Fibroblast of lung (primary cell): ENCODE measurements around the gene FDXR. TPM values are rescaled to one million over a fixed set of nuclear protein-coding genes. Genes with fewer than 3 reads are reported as not detected.

Source experiments
- DNase-seq, 2 donors: peaks; one replicate each; pipeline versions ENCODE4 v3.0.0 to v3.0.0-alpha.2; 2010; ENCODE audit warnings: low read depth in 2 of 2
- H2AFZ ChIP-seq: 2 replicates; pipeline ENCODE4 v1.5.1; 2012; ENCODE audit warnings: low read length, control low read depth, inconsistent platforms
- H3K27ac ChIP-seq: 2 replicates; pipeline ENCODE4 v1.5.1; 2011; ENCODE audit warnings: low read length, control low read depth; ENCODE audit not compliant: insufficient read depth
- H3K27me3 ChIP-seq: 2 replicates; pipeline ENCODE4 v1.5.1; 2011; ENCODE audit warnings: mild to moderate bottlenecking, low read length; ENCODE audit not compliant: control insufficient read depth, insufficient read depth
- H3K36me3 ChIP-seq: 2 replicates; pipeline ENCODE4 v1.5.1; 2011; ENCODE audit warnings: low read length; ENCODE audit not compliant: control insufficient read depth, insufficient read depth
- H3K4me1 ChIP-seq: 2 replicates; pipeline ENCODE4 v1.5.1; 2011; ENCODE audit warnings: low read length; ENCODE audit not compliant: control insufficient read depth, insufficient read depth; ENCODE audit errors: extremely low read depth
- H3K4me2 ChIP-seq: 2 replicates; pipeline ENCODE4 v1.5.1; 2011; ENCODE audit warnings: low read length, control low read depth; ENCODE audit not compliant: insufficient read depth; ENCODE audit errors: extremely low read depth
- H3K4me3 ChIP-seq, 4 experiments: fragments of 200-600 bp in 1 of 4; sonication (generic) in 1 of 4; replicated peaks in 1 of 4; 2 replicates each; pipeline ENCODE4 v1.5.1; 2011 to 2016; ENCODE audit warnings: low read length in 4 of 4, low read depth in 3 of 4, mild to moderate bottlenecking in 3 of 4, control low read depth in 2 of 4, inconsistent platforms in 1 of 4, mixed read lengths in 1 of 4; ENCODE audit not compliant: insufficient read depth in 1 of 4; ENCODE audit errors: control extremely low read depth in 1 of 4
- H3K79me2 ChIP-seq: 2 replicates; pipeline ENCODE4 v1.5.1; 2012; ENCODE audit warnings: mild to moderate bottlenecking, low read length, inconsistent platforms; ENCODE audit not compliant: control insufficient read depth, insufficient read depth
- H3K9ac ChIP-seq: 2 replicates; pipeline ENCODE4 v1.5.1; 2011; ENCODE audit warnings: mild to moderate bottlenecking, low read length, control low read depth; ENCODE audit not compliant: insufficient read depth
- H3K9me3 ChIP-seq: 2 replicates; pipeline ENCODE4 v1.5.1; 2012; ENCODE audit warnings: low read depth, low read length; ENCODE audit not compliant: control insufficient read depth, insufficient read depth
- H4K20me1 ChIP-seq: 2 replicates; pipeline ENCODE4 v1.5.1; 2011; ENCODE audit warnings: low read length; ENCODE audit not compliant: control insufficient read depth, insufficient read depth; ENCODE audit errors: extremely low read depth
- EZH2 ChIP-seq: IDR thresholded peaks from 2 replicates; pipeline ENCODE4 v1.5.1; 2012; ENCODE audit warnings: low read length, control low read depth, mild to moderate bottlenecking; ENCODE audit errors: missing control alignments
- polyA plus RNA-seq, 2 donors: library from polyadenylated mRNA; depleted of rRNA in 1 of 2; stranded (reverse) in 1 of 2; unstranded in 1 of 2; fragments of >200 nt; gene quantifications; 2 replicates each; pipeline ENCODE4 v1.2.1, GENCODE V29; 2011 to 2012; ENCODE audit warnings: missing spikeins in 1 of 2
- total RNA-seq: library from RNA; depleted of rRNA; stranded (reverse); fragments of >200 nt; gene quantifications from 2 replicates; pipeline ENCODE4 v1.2.1, GENCODE V29; 2014
- TF ChIP-seq, protein P1 (sequence below), 2 donors: IDR thresholded peaks in 1 of 2; conservative IDR thresholded peaks in 1 of 2; 1 replicate in 1 of 2; 2 replicates in 1 of 2; pipeline ENCODE4 v1.5.1; 2011 to 2012; ENCODE audit warnings: low read length in 2 of 2, control low read depth in 1 of 2, inconsistent platforms in 1 of 2, low read depth in 1 of 2, mild to moderate bottlenecking in 1 of 2

The FDXR gene
- total and polyA plus RNA-seq, 2 donors (not counting 1 experiment from before 2014, with no cell fraction given), result 6.8 to 71.0 TPM

DNA sequence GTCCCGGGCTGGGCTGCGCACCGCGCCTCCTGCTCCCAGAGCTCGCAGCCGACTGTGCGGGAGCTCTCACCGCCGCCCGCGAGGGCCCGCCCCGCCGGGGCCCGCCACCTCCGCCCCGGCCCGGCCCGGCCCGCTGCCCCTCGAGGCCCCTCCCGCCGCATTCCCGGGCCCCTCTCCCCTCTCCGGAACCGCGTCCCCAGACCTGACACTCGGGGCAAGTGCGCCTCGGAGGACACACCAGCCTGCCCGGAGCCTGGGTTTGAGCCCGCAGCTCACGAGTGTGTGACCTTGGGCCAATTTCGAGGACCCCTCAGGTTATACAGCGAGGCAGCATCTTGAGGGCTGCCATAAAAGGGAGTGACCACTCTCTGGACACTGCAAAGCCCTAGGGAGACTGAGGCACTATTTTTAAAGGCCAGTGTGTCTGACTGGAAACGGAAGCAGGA is 11.1 kb downstream of the FDXR start:
- Histone ChIP-seq H3K36me3 (peaks cover 2% of the 10 kb centered on the region), H3K4me2 (peak overlapping the region; percentile 13), H3K79me2 (no peaks in the 10 kb centered on the region), H3K4me3 (no peak overlapping the region), H3K9ac (no peak overlapping the region), H4K20me1 (no peaks in the 10 kb centered on the region), H2AFZ (no peak overlapping the region), H3K27ac (no peak overlapping the region), H3K27me3 (peaks cover 45% of the 10 kb centered on the region), H3K4me1 (no peaks in the 10 kb centered on the region), H3K9me3 (no peaks in the 10 kb centered on the region)
- DNase-seq, result no peak
- TF ChIP-seq, protein P1, sequence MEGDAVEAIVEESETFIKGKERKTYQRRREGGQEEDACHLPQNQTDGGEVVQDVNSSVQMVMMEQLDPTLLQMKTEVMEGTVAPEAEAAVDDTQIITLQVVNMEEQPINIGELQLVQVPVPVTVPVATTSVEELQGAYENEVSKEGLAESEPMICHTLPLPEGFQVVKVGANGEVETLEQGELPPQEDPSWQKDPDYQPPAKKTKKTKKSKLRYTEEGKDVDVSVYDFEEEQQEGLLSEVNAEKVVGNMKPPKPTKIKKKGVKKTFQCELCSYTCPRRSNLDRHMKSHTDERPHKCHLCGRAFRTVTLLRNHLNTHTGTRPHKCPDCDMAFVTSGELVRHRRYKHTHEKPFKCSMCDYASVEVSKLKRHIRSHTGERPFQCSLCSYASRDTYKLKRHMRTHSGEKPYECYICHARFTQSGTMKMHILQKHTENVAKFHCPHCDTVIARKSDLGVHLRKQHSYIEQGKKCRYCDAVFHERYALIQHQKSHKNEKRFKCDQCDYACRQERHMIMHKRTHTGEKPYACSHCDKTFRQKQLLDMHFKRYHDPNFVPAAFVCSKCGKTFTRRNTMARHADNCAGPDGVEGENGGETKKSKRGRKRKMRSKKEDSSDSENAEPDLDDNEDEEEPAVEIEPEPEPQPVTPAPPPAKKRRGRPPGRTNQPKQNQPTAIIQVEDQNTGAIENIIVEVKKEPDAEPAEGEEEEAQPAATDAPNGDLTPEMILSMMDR (conservative IDR thresholded peaks at IDR 0.05 in 1 of 2, IDR thresholded peaks at IDR 0.05 in 1 of 2; ENCODE audit: low read depth in 1 of 2, low read length in 2 of 2), result no peak
- TF ChIP-seq EZH2, result peak; percentile 100

GRCh38 chr17:74860872-74861661 is 11.7 kb downstream of the FDXR start:
- H4K20me1 ChIP-seq, result no peaks in the 10 kb centered on the region
- no peak overlapping the region for H2AFZ ChIP-seq
- H3K9me3 ChIP-seq, result no peaks in the 10 kb centered on the region
- peak; percentile 87 for TF ChIP-seq EZH2
- TF ChIP-seq, protein P1 (conservative IDR thresholded peaks at IDR 0.05 in 1 of 2, IDR thresholded peaks at IDR 0.05 in 1 of 2; ENCODE audit: low read depth in 1 of 2, low read length in 2 of 2), result no peak
- no peak overlapping the region for H3K9ac ChIP-seq
- peaks cover 2% of the 10 kb centered on the region for H3K36me3 ChIP-seq
- no peak overlapping the region for H3K27ac ChIP-seq
- H3K27me3 ChIP-seq, result peaks cover 47% of the 10 kb centered on the region
- no peak overlapping the region for H3K4me2 ChIP-seq
- DNase-seq, result no peak
- H3K4me3 ChIP-seq, result peak overlapping the region in 1 of 4 experiments; percentile 14
- no peaks in the 10 kb centered on the region for H3K4me1 ChIP-seq
- no peaks in the 10 kb centered on the region for H3K79me2 ChIP-seq

GRCh38 chr17:74860229-74860871 is 12.4 kb downstream of the FDXR start:
- Histone ChIP-seq H3K4me3 (no peak overlapping the region), H3K27me3 (peaks cover 51% of the 10 kb centered on the region), H3K9me3 (no peaks in the 10 kb centered on the region), H2AFZ (no peak overlapping the region), H3K36me3 (peaks cover 2% of the 10 kb centered on the region), H3K9ac (no peak overlapping the region), H3K4me1 (no peaks in the 10 kb centered on the region), H3K79me2 (no peaks in the 10 kb centered on the region), H3K27ac (no peak overlapping the region), H4K20me1 (no peaks in the 10 kb centered on the region), H3K4me2 (no peak overlapping the region)
- TF ChIP-seq EZH2, result no peak
- TF ChIP-seq, protein P1 (conservative IDR thresholded peaks at IDR 0.05 in 1 of 2, IDR thresholded peaks at IDR 0.05 in 1 of 2; ENCODE audit: low read depth in 1 of 2, low read length in 2 of 2), result no peak
- no peak for DNase-seq
